ENCODE data around the gene BRF1. TPM values are rescaled to one million over a fixed set of nuclear protein-coding genes. Genes with fewer than 3 reads are reported as not detected.

Gene BRF1
- total RNA-seq, 1 experiment from 2014 or later: 26.4 TPM

DNA sequence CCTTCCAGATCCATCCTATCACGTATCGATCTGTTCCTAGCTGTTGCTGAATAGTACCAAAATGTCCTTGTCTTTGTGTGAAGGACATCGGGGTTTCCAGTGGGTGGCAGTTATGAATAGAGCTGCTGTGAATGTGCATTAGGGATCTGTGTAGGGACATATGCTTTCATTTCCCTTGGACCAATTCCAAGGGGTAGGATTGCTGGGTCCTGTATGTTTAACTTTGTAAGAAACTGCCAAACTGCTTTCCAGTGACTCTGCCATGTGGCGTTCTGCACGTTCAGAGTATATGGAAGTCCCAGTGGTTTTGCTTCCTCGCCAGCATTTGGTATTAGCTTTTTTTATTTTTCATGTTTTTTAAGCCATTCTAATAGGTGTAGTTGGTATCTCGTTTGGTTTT lies 42.4 kb upstream of the BRF1 start:
- peaks cover 6% of the 10 kb centered on the region for H3K9me3 Mint-ChIP-seq
- peaks cover 6% of the 10 kb centered on the region; the same call in 1 of the 2 replicates for H3K36me3 Mint-ChIP-seq
- no peak for ATAC-seq
- no peak overlapping the region for H3K4me3 Mint-ChIP-seq
- TF ChIP-seq ZNF512 (CRISPR knock-in tag; IDR thresholded peaks at IDR 0.05; ENCODE audit: borderline replicate concordance) (no peak), NR1H2 (CRISPR knock-in tag; IDR thresholded peaks at IDR 0.05) (no peak), FOXK1 (CRISPR knock-in tag; IDR thresholded peaks at IDR 0.05) (no peak), MYBL2 (CRISPR knock-in tag; IDR thresholded peaks at IDR 0.05) (no peak), JAZF1 (CRISPR knock-in tag; IDR thresholded peaks at IDR 0.05) (no peak), AR (CRISPR knock-in tag; IDR thresholded peaks at IDR 0.05) (no peak), HMGXB4 (CRISPR knock-in tag; IDR thresholded peaks at IDR 0.05) (no peak), OVOL2 (CRISPR knock-in tag; IDR thresholded peaks at IDR 0.05; ENCODE audit: borderline replicate concordance) (no peak), NR3C1 (CRISPR knock-in tag; conservative IDR thresholded peaks at IDR 0.05; ENCODE audit: low read depth) (no peak), ZNF423 (CRISPR knock-in tag; IDR thresholded peaks at IDR 0.05) (no peak), IRF2 (CRISPR knock-in tag; IDR thresholded peaks at IDR 0.05; ENCODE audit: borderline replicate concordance, low read depth) (no peak)
- TF ChIP-seq, protein P1, sequence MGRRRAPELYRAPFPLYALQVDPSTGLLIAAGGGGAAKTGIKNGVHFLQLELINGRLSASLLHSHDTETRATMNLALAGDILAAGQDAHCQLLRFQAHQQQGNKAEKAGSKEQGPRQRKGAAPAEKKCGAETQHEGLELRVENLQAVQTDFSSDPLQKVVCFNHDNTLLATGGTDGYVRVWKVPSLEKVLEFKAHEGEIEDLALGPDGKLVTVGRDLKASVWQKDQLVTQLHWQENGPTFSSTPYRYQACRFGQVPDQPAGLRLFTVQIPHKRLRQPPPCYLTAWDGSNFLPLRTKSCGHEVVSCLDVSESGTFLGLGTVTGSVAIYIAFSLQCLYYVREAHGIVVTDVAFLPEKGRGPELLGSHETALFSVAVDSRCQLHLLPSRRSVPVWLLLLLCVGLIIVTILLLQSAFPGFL (CRISPR knock-in tag; IDR thresholded peaks at IDR 0.05; ENCODE audit: borderline replicate concordance): no peak
- peaks cover 12% of the 10 kb centered on the region for H3K4me1 Mint-ChIP-seq
- no peak for DNase-seq (ENCODE audit: low spot score)
- peak overlapping the region; percentile 85; the same call in 1 of the 2 replicates for H3K27ac Mint-ChIP-seq
- no peaks in the 10 kb centered on the region; the same call in 1 of the 2 replicates for H3K27me3 Mint-ChIP-seq (ENCODE audit: low read depth)
- ChIA-PET POLR2A (no interaction called here), CTCF (interaction anchor here (0.6 to 4.6 kb wide), 5 partner anchors 9 to 173 kb away, joined by 4 to 27 read pairs (median 4); partner anchors contain the start of gene PACS2)

GRCh38 chr14:105340821-105341733 lies 40.3 kb upstream of the BRF1 start:
- ATAC-seq: no peak
- H3K4me1 Mint-ChIP-seq: peaks cover 12% of the 10 kb centered on the region
- peaks cover 11% of the 10 kb centered on the region; the same call in 1 of the 2 replicates for H3K36me3 Mint-ChIP-seq
- H3K4me3 Mint-ChIP-seq: no peak overlapping the region
- DNase-seq (ENCODE audit: low spot score): no peak
- H3K27ac Mint-ChIP-seq: no peak overlapping the region
- no peaks in the 10 kb centered on the region; the same call in 1 of the 2 replicates for H3K27me3 Mint-ChIP-seq (ENCODE audit: low read depth)
- ChIA-PET POLR2A (interaction anchor here (0.8 to 0.9 kb wide), 2 partner anchors 22 to 45 kb away, joined by 4 read pairs; no protein-coding TSS in a partner anchor), CTCF (interaction anchor here (0.7 to 4.6 kb wide), 2 partner anchors 11 to 30 kb away, joined by 3 to 27 read pairs; no protein-coding TSS in a partner anchor)
- H3K9me3 Mint-ChIP-seq: peaks cover 6% of the 10 kb centered on the region
- TF ChIP-seq ELF4 (CRISPR knock-in tag; IDR thresholded peaks at IDR 0.05; ENCODE audit: low read depth): no peak
- no peak for TF ChIP-seq ZNF425 (CRISPR knock-in tag; conservative IDR thresholded peaks at IDR 0.05)
- no peak for TF ChIP-seq TEAD4 (CRISPR knock-in tag; IDR thresholded peaks at IDR 0.05)
- TF ChIP-seq MYBL2 (CRISPR knock-in tag; IDR thresholded peaks at IDR 0.05): no peak
- TF ChIP-seq ZNF138 (CRISPR knock-in tag; conservative IDR thresholded peaks at IDR 0.05): no peak
- TF ChIP-seq ZNF317 (CRISPR knock-in tag; IDR thresholded peaks at IDR 0.05; ENCODE audit: borderline replicate concordance, low read depth): no peak
- no peak for TF ChIP-seq JAZF1 (CRISPR knock-in tag; IDR thresholded peaks at IDR 0.05)
- no peak for TF ChIP-seq SOX15 (CRISPR knock-in tag; IDR thresholded peaks at IDR 0.05)
- TF ChIP-seq, protein P2, sequence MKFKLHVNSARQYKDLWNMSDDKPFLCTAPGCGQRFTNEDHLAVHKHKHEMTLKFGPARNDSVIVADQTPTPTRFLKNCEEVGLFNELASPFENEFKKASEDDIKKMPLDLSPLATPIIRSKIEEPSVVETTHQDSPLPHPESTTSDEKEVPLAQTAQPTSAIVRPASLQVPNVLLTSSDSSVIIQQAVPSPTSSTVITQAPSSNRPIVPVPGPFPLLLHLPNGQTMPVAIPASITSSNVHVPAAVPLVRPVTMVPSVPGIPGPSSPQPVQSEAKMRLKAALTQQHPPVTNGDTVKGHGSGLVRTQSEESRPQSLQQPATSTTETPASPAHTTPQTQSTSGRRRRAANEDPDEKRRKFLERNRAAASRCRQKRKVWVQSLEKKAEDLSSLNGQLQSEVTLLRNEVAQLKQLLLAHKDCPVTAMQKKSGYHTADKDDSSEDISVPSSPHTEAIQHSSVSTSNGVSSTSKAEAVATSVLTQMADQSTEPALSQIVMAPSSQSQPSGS (CRISPR knock-in tag; IDR thresholded peaks at IDR 0.05; ENCODE audit: borderline replicate concordance, low read depth): no peak
- TF ChIP-seq SMAD3 (CRISPR knock-in tag; IDR thresholded peaks at IDR 0.05; ENCODE audit: borderline replicate concordance): no peak
- TF ChIP-seq IRF2 (CRISPR knock-in tag; IDR thresholded peaks at IDR 0.05; ENCODE audit: borderline replicate concordance, low read depth): no peak

All from WTC11 (cell line).